Fibroblast of skin of right quadriceps (primary cell): ENCODE data around the gene HES1.
A peak's percentile ranks its signal among the peaks of the same experiment; 100 is the strongest.
"Not testable (repeated sequence)": the region's sequence is repeated elsewhere in the genome, so short reads cannot be mapped to it uniquely, and the experiment has no call there.

Experiments
- DNase-seq: peaks from one replicate; pipeline ENCODE4 v3.0.0-alpha.2; 2013

The HES1 gene

DNA sequence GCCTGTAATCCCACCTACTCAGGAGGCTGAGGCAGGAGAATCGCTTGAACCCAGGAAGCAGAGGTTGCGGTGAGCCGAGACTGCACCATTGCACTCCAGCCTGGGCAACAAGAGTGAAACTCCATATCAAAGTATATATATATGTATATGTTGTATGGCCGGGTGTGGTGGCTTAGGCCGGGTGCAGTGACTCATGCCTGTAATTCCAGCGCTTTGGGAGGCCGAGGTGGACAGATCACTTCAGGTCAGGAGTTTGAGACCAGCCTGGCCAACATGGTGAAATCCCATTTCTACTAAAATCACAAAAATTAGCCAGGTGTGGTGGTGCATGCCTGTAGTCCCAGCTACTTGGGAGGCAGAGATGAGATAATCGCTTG lies 7.0 kb upstream of the HES1 start:
- not testable (repeated sequence) for DNase-seq

- DNase-seq = peak; percentile 95
Measured at GRCh38 chr3:194129581-194130133, 6.3 kb upstream of the HES1 start.

DNA sequence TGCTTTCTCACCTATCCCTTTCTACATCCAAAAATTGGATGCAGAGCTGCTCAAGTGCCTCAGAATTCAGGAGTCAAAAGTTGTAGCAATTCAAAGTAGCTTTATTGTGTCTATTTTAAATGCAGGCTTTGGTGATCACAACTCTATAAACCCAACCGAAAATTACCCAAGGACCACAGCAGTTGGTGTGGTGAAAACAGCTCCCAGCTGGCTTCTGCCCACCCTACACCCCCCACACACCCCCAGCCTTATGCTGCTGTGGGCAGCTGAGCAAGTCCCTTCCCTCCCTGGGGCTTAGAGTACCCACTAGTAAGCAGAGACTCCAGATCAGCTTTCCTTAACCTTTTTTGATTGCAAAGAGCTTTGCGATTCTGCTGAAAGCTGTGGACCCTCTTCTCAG lies 5.8 kb upstream of the HES1 start:
- no peak for DNase-seq

DNA sequence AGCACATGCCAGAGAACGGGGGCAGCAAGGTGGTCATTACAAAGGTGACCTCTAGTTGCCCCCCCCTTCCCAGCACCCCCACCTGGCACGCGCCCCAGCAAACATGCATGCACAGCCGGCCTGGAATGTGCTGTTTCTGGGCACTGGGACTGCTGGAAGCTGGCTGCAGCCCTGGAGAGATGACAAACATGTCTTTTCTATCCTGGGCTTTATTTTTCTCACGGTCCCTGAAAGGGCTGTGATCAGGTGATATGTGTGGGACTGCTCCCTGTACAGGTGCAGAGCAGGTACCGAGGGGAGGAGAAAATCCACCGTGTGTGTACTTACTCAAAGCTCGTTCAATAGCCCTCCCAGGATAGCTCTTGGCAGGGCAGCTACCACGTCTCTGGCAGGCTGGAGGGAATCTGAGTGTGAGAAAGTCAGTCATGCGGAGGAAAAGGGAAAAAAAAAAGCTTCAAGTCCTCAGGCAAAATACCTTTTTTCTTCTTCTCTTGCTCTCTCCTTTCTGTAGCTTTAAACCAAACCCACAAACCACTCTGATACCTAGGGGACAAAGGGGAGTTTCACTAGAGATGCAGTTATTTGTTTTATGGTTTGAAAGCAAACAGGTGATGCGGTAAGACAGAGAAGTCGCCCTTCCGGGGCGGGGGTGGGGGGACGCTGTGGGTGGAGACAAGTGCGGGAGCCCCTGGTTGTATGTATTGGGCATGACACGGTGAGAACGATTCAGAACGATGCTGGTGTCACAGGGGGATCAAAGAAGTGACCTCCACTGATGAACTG lies 5.0 kb upstream of the HES1 start:
- no peak for DNase-seq

- DNase-seq = no peak
Measured at GRCh38 chr3:194132465-194133286, 3.3 kb upstream of the HES1 start.

DNA sequence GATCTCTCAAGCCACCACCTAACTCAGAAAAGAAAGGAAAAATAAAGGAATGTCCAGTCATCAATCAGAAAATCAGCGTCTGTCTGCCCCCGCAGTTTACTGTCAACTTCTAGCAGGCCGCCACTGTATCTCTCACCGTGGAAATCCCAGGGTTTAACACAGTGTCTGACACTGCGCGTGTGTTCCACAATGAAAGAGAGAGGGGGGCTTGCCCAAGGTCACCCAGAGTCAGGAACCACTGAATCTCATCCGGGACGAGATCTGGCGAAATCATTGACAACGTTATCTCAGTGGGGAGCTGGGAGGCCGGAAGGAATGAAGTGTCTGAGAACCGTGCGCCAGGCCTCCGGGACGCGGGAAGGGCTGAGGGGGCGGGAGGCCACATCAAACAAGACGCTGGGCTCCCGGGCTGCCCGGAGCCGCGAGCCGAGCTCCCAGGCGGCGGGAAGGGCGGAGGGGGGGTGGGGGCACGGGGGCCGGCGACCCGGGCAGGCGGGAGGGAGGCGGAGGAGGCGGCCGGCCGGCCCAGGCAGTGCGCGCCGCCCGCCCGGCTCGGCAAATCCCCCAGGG lies 2.2 kb upstream of the HES1 start:
- DNase-seq = peak; percentile 67

DNA sequence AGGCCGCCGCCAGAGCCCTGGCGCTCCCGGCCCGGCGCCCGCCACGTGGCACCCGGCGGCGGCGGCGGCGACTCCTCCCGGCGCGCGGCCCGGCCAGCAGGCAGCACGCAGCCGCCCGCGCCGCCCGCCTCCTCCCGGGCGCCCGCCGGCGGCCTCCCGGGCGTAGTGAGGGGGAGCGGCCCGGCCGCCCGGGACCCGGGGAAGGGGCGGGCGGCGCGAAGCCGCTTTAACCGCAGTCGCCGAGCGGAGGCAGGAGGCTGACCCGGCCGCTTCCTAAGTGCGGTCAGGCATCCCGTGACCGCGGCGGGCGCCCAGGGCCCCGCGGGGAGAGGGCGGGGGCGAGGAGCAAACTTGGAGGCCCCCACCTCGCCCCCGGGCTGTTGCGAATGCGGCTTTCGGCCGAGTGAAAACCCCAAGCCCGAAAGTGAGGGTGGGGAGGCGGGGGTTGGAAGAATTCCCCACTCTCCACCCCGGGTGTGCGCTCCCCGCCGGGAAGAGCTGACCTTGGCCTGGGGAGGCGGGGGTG lies 1.7 kb upstream of the HES1 start:
- DNase-seq = no peak

DNA sequence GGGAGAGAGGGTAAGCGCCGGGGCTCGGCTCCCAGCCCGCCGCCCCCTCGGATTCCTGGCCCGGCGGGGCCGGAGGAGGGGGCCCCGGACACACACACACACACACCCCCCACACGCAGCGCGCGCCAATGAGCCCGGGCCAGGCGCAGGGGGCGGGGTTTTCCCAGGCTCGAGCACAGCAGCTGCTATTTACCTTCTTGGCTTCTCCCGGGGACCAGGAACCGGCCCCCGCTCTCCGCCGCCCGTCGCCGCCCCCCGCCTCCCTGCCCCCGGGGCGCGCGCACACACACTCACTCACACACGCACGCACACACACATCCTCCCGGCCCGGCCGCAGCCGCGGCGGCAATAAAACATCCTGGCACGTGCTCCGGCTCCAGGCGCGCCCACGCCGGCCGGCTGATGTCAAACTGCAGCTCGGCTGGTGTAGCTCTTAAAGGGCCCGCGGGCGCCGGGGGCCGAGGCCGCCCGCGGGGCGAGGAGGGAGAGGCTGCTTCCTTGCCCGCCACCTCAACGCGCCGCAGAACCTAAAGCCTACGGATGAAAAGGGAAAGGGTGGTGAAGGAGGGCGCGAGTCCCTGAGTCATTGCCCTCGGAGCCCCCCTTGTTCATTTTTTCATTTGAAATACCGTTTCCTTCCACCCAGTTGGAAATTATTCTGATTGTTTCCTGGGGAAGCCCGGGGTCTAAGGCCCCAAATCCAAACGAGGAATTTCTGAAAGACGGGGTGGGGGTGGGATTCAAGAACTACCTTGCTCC lies 1.0 kb upstream of the HES1 start:
- DNase-seq = peak; percentile 99

- no peak for DNase-seq
Measured at GRCh38 chr3:194135516-194135805, 487 bp upstream of the HES1 start.

DNA sequence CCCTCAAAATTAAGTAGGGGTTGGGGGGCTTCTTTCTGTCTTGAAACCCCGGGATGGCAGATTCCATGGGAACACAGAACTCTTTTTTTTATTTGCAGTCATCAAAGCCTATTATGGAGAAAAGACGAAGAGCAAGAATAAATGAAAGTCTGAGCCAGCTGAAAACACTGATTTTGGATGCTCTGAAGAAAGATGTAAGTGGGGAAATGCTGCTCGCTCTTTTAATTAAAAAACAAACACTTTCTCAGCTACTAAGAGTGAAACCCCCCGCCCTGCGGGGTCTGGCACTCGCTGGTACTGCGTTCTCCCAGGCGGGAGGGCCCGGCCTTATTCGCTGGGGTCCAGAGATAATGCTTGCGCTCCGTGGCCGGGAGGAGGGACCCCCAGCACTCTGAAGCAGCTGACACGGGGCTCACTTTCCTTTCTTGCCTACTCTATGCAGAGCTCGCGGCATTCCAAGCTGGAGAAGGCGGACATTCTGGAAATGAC lies 615 bp downstream of the HES1 start:
- no peak for DNase-seq

DNA sequence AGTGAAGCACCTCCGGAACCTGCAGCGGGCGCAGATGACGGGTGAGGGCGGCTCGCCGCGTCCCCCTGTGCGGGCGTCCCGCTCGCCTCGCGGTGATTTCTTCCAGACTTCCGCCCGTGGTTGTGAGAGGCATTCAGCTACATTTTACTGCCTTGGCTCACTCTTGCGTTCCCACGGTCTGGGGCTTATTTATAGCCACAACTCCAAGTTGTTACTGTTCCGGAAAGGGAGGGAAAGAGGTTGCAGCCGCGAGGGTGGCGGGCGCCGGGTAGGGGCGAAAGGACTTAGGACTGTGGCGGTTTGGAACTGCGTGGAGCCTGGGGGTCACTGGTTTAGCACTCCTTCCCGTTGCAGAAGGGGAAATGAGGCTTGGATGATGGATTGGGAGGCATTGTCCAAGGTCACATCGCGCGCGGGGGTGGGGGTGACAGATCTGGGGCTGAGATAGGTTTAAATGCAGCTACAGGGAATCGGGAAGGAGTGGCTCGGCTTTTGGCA lies 1.1 kb downstream of the HES1 start:
- peak; percentile 83 for DNase-seq

- peak; percentile 35 for DNase-seq
Measured at GRCh38 chr3:194137506-194138474, 1.8 kb downstream of the HES1 start.

- DNase-seq = no peak
Measured at GRCh38 chr3:194138732-194139070, 2.8 kb downstream of the HES1 start.

DNA sequence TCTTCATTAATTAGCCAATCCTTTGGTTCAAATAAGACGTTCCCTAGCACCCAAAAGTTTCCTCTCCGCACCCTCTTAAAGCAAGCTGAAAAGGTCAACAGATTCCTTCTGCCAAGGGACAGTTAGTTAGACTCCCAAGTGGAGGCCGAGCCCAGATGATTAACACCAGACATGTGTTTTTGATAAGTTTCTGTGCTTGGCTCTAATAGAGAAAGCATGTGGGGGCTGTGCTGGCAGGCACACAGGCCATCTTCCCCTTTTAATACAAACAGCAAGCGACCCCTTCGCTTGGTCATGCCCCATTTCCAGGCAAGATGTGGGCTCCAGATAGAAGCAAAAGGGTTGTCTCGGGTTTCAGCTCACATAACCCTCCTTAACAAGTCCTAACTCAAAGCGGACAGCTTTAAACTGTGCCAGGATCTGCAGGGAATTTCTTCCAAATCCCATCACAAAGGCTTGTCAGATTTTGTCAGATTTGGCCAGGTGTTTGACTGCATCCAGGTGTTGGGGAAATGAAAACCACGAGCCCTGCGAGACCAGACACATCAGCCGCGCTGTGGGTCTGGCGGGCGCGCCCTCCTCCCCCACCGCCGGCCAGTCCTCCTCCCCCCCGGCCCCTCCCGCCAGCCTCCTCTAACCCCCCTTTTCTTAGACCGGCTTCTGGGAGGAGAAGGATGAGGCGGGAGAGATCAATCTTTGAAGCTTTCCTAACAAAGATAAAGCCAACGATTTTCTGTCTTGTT lies 3.3 kb downstream of the HES1 start:
- peak; percentile 93 for DNase-seq

DNA sequence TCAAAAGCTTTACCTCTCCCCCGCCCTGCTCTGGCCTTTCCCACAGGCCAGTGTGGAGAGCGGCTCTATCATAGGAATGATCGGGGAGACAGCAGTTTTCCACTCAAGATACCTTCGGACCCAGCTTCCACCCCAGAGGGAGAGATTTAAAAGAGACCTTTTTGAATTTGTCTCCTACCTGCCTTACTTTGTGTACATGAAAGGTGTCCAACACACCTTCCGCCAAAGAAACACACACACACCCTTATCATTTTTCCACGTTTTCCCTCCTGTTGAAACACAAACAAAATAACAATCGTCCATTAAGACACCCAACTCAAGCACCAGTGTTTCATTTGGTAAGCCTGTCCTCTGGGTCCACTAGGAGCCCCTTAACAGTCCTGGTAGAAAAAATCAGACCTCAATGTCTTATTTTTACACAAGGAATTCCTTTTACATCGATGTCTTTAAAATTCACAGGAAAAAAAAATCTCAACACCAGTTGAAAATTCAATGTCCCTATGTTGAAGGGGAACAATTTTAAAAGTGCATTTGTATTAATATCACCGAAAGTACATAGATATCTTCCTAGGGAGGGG lies 4.0 kb downstream of the HES1 start:
- DNase-seq = no peak

DNA sequence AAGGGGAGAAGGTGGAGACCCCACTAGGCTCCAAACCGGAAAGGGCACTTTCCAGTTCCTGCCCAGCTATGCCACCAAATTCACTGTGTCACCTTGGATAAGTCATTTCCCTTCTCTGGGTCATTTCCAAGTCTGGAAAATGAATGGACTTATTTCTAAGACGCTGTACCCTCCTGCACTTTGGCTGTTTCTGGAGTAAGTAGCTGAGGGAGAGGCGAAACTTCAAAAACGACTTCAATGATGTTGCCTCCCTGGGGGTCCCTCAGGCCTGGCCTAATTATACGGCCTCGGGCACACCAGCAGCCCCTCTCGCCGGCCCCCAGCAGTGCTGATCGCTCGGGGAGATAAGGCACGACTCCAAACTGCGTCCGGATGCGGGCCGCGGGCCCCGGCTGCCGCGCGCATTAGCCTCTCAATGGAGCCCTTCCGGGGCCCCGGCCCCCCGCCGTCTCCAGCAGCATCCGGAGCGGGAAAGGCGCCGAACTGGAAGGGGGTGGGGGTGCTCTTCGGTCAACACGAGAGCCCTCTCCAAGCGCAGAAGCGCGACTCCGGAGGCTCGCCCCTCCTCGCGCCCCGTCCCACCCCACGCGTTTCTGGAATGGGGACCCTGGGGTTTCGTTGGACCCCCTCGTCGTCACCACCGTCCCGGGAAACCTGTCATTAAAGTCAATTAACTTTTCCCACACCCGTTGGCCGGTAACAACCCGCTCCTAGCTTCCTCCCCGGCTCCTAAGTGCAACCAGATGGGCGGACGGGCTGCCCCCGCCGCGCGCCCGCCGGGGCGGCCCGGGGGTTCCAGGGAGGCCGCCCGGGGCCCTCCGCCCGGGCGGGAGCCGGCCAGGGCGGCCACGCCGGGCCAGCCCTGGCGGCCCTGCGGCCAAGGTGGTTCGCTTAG lies 4.8 kb downstream of the HES1 start:
- peak; percentile 83 for DNase-seq

DNA sequence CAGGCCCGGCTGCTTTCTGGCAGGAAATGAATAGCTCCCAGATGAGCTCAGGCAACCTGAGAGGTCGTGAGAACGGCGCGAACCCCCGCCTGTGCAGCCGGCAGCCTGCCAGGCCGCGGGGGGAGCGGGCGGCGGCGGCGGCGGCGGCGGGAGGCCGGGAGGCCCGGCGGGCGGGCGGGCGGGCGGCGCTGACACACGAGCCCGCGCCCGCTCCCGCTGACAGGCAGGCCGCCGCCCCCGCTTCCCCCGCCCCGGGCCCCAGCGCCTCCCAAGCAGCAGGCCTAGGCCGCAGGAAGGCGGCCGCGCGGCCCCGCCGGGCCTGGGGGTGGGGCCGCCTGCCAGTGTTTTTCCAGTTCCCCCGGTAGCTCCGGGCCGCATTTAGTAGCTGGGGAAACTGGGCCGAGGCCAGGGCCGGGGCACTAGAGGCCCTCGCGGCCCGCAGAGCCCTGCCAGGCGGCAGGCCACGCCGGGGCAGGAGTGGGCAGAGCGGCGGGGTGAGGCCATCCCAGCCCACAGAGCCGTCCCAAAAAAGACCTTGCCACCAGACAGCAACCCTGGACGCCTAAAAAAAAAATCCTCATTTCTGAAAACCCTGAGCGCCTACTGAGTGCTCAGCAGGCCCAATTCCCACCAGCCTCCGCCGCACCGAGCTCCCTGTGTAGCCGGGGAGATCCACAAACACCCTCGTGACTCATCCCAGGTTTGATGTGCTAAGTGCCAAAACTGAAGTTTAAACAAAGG lies 5.6 kb downstream of the HES1 start:
- DNase-seq = peak; percentile 95

DNA sequence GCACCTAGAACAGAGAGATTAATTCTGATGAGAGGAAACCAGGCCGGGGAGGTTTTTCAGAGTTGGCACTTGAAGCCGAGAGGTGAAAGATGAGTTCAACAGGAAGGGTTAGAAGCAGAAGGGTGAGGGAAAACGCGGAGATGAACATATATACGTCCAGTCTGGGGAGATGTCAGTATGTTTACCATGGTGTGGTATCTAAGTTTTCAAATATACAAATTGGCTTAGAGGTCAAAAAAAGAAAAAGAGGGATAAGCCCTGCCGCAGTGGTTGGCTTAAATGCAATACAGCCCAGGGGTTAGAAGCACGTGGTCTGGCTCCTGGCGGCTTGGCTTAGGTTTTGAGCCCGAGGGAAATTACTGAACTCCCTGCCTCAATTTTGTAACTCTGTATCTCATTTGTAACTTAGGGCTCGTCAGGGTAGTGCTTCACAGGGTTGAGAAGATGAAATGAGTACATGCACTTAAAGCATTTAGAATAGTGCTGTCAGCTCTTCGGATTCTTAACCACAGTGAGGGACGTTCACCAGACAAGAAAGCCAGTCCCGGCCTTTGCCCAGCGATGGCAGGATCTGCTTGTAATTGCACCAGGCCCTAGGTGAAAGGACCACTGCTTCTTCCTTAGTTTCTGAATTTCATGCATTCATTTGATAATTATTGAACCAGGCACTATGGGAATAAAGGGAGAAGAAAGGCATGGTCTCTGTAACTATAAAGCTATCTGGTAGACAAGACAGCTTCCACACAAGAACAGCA lies 6.4 kb downstream of the HES1 start:
- DNase-seq = peak; percentile 28
